Measurements from ENCODE around the gene C17orf100.
"Not testable (repeated sequence)": the region's sequence is repeated elsewhere in the genome, so short reads cannot be mapped to it uniquely, and the experiment has no call there.

Gene C17orf100

DNA sequence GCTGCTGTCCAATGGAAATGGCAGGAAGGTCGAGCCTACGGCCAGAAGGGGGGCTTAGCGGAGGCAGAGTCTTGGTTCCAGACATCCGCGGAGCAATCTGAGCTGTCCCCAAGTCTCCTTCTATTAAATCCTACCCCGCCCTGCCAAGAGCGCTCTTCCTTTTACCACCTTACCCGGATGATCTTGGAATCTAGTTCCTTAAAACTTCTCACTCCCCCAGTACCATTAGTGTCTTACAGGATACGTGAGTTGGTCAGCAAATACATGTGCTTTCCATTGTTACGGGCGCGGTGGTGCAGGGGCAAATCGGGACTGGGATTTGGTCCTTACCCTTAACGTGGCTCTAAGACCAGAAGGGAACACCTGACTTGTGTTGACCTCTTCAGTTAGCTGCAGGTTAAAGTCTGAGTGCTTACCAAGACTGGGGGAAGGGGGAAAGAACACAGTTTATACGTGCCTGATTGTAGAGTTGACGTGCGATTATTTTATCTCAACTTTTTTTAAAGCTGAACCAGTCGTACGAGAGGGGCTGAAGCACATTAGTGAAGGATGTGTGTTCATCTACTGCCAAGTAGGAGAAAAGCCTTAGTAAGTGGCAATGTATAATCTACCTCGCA lies 10.2 kb upstream of the C17orf100 start:
- DNase-seq = no peak

DNA sequence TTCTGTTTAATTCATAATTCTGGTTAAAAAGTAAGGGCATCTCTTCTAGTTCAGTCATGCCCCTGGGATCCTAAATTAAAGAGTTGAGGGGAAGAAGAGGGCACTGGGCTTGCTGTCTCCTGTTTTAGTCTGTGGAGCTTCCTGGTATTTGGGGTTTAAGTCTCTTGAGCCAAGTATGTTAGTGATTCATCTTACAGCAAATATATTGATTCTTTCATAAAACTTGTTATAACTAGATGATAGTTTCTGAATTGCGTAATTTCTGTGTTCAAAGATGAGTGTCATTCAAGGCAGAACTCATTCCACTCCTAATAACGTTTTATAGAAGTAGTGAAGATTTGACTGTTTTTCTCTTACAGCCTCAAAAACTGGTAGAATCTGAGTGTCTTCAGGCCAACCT lies 9.0 kb upstream of the C17orf100 start:
- no peak for DNase-seq

DNA sequence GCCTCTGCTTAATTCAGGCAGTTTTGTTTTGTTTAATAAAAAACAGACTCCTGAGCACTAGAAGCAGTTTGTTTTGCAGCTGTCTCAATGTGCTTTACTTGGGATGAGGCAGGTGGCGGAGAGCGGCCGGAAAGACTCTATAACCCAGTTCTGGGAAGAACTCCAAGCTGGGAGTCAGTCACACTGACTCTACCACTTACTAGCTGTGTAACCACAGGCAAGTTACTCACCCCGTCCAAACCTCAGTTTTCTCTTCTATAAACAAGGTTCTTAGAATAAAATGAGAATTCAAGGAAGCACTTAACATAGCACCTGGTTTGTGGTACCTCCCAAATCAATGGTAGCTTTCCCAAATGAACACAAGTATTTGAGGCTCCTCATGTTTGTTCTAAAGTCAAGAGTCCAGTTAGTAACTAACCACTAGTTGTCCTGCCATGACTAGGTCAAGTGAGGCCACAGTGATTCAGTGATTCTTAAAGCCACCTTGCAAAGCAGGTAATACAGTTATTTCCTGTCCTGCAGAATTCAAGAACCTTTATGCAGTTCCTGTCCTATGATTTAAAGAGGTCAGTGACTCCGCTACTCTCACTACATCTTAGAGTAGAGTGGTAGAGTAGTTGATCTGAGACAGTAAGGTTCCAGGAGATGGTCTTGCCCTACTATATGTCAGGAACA lies 8.0 kb upstream of the C17orf100 start:
- no peak for DNase-seq

DNA sequence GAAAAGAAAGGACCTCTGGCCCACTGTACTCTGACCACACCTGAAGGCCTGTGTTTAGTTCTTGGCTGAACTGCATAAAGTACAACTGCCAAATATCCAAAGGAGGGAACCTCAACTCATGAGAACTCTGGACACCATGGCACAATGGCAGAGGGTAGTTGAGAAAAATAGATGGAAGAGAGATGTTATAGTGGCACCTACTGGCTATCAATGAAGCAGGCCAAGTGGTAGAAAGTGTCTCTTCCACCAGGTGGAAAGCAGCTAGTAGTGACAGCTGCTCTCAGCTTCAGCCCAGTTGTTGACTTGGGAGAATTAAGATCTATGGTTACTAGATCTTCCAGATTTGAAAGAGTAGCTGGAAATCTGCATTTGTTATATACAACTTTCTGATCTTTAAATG lies 3.4 kb upstream of the C17orf100 start:
- no peak for DNase-seq

DNA sequence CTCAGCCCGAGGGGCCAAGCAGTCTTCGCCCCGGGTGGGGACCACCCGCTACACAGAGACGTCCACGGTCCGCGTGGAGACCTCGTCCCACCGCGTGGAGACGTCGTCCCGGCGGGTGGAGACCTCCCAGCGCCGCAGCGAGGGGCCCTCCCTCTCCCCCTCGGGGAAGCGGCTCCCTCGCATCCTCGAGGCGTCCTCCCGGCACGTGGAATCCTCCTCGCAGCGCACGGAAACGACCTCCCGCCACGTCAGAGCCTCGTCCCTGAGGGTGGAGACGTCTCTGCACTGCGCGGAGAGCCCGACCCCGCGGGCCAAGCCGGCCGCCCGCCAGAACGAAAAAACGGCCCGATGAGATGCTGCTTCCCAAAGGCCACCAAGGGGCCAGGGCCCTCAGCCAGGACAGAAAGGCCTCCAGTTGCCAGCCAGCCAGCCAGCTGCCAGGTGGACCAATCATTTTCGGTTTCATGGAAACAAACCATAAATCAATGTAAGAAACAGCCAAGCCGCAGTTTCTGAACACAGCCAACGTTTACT lies 424 bp downstream of the C17orf100 start:
- no peak for DNase-seq

DNA sequence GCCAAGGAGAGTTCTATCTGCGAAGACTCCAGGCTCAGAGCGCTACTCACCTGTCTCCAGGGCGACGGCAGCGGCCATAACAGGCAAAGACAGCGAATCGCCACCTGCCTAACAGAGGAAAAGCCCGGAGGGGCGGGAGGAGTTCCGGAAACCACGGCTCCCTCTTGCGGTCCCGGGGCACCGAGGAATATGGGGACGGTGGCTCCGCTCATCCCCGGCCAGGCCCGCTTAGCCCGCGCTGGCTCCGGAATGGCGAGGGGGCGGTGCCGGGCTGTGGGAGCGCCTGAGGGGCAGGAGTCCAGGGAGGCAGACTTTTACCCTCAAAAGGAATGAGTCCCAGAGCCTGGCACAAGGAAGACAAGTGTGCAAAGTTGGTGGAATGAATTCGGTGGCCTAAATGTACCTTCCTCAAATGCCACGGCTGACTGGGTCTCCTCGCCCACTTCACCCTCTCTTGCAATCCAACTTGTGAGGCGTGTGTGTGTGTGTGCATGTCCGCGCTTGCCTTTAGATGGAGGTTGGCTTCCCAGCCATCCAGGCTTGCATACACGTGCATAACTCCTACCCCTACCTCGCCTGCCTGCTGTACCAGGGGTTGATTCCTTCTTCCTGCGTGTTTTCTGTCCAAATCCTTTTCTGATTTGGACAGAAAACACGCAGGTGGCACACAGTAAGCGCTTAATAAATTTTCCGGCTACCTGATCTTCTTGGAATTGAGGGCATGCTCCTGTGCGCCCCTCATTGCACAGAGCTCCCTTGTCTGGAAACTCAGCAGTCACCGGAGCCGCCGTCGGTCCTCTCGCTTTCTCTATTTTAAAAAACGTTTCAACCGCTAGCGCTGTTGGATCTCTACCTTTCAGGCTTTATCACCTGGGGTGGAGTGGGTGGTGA lies 3.5 kb downstream of the C17orf100 start:
- no peak for DNase-seq

DNA sequence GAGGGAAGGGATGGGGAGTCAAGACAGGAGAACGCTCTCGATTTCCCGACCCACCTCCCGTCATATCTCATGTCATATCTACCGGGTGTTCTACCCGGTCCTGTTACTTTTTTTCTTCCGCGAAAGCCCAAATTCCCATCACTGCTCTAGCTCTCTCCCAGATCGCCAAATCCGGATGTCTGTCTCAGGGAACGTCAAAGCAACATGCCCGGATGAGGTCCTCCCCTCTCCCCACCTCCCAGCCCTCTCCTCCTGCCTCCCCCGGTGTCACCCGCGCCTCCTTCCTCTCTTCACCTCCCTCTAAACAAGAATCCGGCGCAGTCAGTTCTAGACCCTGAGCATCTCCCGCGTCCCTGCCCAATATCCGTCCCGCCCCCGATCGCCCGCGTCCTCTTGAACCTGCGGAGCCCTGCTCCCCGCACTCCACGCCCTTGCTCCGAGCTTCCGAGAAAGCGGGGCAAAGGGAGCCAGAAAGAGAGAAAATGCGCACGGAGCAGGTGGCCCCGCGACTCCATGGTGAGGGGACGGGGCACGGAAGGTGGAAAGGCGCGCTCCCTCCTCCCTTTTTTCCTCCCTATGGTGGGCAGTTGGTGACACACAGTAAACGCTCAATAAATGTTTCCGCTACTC lies 4.3 kb downstream of the C17orf100 start:
- DNase-seq = not testable (repeated sequence)

DNA sequence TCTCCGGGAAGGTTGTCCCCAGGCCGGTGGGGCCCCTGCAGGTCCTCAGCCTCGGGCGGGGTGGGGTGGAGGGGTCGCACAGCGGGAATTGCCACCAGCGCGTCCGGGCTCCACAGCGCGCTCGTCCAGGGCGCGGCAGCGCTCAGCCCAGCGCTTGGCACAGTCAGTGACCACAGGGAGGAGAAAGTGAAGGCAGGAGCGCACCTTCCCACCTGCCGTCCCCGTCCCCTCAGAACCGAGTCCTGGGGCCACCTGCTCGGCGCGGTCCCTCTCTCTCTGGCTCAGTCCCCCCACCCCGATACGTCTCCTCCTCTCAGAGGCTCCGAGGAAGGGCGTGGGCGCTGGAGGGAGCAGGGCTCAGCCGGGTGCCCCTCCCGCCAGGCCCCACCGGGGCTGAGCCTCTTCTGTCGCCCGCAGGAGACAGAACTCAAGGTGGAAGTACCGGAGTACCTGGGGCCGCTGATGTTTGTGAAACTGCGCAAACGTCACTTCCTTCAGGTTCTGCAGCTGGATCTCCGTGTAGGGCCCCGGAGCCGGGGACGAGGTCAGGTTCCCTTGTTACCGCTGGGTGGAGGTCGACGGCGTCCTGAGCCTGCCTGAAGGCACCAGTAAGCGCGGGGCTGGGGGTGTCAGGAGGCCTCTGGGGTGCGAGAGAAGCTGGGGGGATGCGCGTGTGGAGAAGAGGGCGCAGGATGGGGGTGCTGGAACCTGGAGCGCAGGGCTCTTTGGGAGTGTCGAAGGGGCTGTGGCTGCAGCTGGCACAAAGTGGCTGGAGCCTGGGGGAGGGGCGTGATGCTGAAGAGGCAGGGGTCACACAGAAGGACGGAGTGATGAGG lies 5.5 kb downstream of the C17orf100 start:
- DNase-seq = not testable (repeated sequence)

DNA sequence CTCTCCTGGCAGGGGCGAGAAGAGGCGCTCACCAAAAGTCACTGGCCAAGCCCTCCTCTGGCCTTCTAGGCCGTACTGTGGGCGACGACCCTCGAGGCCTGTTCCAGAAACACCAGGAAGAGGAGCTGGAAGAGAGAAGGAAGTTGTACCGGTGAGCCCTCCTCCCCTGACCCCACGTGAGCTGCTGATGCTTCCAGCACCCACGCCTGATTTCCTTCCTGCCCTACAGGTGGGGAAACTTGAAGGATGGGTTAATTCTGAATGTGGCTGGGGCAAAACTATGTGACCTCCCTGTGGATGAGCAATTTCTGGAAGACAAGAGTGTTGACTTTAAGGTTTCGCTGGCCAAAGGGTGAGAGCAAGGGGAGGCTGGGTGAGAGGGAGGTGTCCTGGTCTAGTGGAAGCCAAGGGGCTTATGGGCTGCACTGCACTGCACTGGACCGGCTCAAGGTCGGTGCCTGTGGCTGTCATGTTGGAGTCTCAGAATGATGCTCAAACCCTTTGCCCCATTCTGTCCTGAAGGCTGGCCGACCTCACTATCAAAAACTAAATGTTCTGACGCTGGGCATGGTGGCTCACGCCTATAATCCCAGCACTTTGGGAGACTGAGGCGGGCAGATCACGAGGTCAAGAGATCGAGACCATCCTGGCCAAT lies 6.2 kb downstream of the C17orf100 start:
- DNase-seq = no peak

DNA sequence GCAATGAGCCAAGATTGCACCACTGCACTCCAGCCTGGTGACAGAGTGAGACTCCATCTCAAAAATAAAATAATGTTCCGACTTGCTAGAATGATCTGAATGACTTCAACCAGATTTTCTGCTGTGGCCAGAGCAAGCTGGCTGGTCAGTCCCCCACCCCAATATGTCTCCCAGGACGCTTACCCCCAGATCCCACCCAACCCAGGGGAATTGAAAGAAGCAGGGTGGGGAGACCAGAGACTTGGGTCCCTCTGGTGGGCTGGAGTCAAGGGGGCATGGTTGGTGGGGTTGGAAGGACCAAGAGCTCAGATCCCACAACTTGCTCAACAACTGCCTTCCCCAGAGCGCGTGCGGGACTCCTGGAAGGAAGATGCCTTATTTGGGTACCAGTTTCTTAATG lies 6.8 kb downstream of the C17orf100 start:
- DNase-seq = not testable (repeated sequence)

DNA sequence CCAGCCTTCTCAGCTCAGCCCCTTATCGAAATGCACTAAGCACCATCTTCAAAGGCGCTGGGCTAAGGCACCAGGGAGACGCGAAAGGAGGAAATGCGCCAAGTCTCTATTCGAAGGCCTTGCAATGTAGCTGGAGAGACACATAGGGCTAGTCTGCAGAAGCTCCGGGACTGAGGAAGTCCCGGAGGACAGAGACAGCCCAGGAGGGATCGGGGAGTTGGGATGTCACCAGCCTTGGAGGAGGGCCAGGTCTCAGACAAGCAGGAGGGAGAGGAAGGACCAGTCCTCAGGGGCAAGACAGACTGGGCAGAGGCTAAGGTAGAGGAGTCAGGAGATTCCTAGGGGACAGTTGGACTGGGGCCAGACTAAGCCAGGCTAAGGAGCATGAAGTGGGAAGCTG lies 8.5 kb downstream of the C17orf100 start:
- no peak for DNase-seq

DNA sequence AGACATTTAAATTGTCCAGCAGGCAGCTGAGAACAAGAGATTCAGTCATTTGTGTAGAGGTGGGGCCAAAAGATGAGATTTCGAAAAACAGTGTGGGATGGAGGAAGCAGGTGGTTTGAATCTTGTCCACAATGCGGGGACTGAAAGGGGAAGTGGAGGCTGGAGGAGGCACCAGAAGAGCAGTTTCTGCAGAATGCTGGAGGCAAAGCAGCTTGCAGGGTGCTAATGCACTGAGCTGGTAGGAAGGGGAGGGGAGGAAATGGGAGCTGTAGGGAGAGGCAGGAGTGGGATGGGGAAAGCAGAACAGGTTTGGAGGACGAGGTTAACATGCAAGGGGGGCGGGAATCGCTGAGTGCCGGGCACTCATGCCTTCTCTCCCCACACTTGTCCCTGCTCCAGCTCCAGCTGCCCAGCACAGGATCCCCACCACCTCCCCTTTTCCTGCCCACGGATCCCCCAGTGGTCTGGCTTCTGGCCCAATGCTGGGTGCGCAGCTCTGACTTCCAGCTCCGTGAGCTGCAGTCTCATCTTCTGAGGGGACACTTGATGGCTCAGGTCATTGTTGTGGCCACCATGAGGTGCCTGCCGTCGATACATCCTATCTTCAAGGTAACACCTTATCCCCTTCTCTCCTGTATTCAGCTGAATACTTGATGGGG lies 9.4 kb downstream of the C17orf100 start:
- no peak for DNase-seq

DNA sequence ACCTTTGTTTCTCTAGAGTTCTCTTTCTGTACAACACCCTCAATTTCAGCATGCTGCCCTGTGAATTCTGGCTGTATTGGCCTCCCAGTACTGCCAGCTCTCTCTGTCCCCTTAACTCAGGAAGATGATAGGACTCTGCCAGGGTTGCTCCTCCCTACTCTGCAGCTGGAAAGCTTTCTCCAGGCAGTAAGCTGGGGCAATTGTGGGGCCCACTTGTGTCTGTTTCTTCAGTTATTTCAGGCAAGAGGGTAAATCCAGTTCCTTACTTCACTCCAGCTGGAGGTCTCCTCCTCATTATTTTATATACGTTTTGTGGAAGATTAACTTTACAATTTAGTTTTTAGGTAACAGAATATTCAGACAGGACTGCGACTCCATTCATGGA lies 9.9 kb downstream of the C17orf100 start:
- no peak for DNase-seq

DNA sequence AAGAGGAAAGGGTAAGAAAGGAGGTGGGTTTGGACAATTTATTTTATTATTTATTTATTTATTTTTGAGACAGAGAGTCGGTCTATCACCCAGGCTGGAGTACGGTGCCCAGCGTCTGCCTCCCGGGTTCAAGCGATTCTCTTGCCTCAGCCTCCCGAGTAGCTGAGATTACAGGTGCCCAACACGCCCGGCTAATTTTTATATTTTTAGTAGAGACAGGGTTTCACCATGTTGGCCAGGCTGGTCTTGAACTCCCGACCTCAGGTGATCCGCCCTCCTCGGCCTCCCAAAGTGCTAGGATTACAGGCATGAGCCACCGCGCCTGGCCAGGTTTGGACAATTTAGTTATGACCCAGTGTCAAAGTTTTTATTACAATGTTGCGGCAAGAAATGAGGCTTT lies 11.6 kb downstream of the C17orf100 start:
- not testable (repeated sequence) for DNase-seq

DNA sequence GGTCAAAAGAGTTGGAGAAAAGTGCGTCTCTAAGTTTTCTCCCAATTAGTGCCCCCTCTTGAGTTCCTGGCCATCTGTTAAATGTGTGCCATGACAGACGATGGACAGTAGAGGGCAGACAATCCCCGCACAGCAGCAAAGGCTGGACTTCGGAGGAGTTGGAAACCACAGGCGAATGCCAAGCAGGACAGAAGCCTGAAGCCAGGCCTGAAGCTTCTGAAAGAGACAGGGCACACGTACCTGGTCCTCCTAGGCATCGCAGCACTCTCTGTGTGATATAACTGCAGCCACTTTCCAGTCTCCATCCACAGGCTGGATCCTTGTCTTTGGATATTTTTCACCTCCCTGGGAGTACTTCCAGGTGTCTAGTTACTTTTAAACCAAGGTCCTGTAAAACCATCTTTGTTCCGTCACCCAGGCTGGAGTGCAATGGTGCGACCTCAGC lies 14.5 kb downstream of the C17orf100 start:
- no peak for DNase-seq

DNA sequence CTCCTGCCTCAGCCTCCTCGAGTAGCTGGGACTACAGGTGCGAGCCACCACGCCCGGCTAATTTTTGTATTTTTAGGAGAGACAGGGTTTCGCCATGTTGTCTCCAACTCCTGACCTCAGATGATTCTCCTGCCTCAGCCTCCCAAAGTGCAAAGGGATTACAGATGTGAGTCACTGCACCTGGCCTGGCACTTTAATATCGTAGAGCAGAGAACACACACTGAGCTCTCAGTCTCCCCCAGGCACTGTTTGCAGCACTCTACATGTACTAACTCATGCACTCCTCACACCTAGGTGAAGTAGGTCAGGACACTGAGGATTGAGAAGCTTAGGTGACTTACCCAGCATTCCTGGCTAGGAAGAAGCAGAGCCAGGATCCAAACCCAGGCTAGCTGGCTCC lies 15.0 kb downstream of the C17orf100 start:
- no peak for DNase-seq

DNA sequence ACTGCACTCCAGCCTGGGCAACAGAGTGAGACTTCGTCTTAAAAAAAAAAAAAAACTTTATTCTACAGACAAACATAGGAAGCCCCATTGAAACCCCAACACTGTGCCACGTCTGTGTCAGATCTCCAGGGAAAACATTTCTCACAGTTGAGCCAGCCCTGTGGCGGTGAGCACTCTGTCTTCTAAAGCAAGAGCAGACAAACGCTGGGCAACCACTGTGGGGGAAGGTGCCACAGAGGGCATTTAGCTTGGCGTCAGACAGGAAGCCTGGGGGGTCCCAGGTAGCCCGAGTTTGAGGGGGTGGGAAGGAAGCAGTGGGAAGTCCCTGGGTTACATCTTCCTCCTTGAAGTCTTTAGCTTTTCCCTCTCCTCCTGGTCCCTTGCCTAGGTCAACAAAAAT lies 16.0 kb downstream of the C17orf100 start:
- no peak for DNase-seq

DNA sequence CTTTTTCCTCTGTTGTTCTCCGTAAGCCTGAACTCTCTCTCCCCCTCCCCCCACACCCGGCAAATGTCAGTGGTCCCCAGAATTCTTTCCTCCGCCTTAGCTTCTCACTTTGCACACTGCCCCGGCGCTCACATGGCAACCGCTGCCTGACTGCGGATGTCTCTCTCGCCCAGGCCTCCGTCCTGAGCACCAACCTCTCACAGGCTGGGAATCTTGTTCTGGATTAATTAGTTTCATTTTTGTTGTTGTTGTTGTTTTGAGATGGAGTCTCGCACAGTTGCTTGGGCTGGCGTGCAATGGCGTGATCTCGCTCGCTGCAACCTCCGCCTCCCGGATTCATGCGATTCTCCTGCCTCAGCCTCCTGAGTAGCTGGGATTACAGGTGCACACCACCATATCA lies 16.7 kb downstream of the C17orf100 start:
- no peak for DNase-seq

DNA sequence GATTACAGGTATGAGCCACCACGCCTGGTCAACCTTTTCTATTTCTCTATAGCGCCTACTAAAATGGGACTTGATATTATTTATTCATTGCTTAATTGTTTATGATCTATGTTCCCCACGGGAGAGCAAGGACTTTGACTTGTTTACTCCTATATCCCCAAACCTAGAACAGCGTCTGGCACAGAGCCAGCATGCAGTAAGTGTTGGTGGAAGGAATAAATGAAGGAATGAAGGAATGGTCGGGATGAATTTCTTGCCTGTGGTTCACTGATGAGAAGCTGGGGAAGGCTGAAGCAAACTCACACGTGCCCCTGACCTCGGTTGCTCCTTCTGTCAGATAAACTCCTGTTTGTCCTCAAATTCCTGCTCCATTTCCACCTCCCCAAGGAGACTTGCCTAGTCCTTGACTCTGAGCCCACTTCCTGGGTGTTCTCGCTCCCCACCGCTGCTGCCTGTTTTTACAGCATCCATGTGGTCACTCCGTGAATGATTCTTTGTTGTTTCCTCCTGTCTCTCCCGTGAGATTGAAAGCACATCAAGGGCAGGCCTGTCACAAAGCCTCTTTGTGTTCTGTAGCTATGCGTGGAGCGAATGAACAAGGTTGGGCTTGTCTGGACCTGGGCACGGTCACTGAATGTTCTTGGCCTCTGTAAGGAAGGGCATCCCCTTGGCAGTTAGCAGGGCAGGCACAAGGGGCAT lies 17.3 kb downstream of the C17orf100 start:
- DNase-seq = no peak

DNA sequence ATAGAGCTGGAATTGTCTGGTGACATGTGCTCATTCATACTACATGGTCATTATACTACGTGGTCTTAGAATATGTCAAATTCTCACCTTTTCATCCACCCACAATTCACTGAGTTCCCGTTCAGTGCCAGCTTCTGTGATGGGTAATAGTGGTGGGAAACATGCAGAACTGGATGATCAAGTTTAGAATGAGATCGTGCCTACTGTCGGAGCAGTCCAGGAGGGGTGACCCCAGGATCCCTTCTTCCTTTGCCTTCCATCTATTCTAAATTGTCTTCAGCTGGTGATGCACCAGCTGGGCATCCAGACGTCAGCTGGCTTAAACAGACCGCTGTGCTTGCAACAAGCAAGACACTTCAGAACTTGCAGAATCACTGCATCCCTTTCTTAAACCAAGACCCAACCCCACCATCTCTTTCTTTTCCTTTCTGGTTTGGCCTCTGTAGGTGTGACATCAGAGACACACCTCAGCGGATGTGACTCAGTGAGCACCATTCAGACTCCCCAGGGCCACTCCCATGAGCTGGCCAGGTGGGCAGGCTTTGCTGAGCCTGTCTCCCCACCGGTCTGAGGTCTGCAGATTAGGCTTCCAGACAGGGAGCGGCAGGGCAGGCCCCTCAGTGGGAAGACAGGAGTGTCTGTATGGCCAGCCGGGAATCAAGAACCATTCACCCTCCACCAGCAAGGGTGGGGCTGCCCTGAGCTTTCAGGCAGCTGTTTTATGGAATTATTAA lies 18.1 kb downstream of the C17orf100 start:
- DNase-seq = no peak
